ENCODE results near the gene PLB1.

GRCh38 chr2:28624436-28624792, 128.6 kb downstream of the PLB1 start:
- TF ChIP-seq, protein P1, sequence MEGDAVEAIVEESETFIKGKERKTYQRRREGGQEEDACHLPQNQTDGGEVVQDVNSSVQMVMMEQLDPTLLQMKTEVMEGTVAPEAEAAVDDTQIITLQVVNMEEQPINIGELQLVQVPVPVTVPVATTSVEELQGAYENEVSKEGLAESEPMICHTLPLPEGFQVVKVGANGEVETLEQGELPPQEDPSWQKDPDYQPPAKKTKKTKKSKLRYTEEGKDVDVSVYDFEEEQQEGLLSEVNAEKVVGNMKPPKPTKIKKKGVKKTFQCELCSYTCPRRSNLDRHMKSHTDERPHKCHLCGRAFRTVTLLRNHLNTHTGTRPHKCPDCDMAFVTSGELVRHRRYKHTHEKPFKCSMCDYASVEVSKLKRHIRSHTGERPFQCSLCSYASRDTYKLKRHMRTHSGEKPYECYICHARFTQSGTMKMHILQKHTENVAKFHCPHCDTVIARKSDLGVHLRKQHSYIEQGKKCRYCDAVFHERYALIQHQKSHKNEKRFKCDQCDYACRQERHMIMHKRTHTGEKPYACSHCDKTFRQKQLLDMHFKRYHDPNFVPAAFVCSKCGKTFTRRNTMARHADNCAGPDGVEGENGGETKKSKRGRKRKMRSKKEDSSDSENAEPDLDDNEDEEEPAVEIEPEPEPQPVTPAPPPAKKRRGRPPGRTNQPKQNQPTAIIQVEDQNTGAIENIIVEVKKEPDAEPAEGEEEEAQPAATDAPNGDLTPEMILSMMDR (IDR thresholded peaks at IDR 0.05): no peak
- no peak for TF ChIP-seq POLR2A (IDR thresholded peaks at IDR 0.05)

Measured in adrenal gland (tissue), 5 donors.